Keratinocyte (primary cell): ENCODE measurements around the gene DHX38. TPM values are rescaled to one million over a fixed set of nuclear protein-coding genes. Genes with fewer than 3 reads are reported as not detected.
"Not testable (repeated sequence)": the region's sequence is repeated elsewhere in the genome, so short reads cannot be mapped to it uniquely, and the experiment has no call there.

ENCODE experiments used
- DNase-seq: peaks from one replicate; pipeline ENCODE4 v3.0.0-alpha.2; 2011; ENCODE audit warnings: low read depth, missing footprints, low spot score
- FAIRE-seq: peaks from 2 replicates; lab custom pipeline; 2011; peaks lifted over from hg19 to GRCh38; lab: Jason Lieb, UNC
- H2AFZ ChIP-seq: 2 replicates; pipeline ENCODE4 v1.6.0; 2012; ENCODE audit warnings: low read length, control low read depth, inconsistent platforms; ENCODE audit not compliant: control insufficient read depth
- H3K27ac ChIP-seq: 2 replicates; pipeline ENCODE4 v1.5.1; 2011; ENCODE audit warnings: low read length; ENCODE audit not compliant: control insufficient read depth, insufficient read depth
- H3K27me3 ChIP-seq: 3 replicates; pipeline ENCODE4 v1.6.0; 2011; ENCODE audit warnings: low read length; ENCODE audit not compliant: control insufficient read depth, insufficient read depth; ENCODE audit errors: extremely low read depth
- H3K36me3 ChIP-seq, 2 experiments: 2 replicates in 1 of 2; 3 replicates in 1 of 2; pipeline ENCODE4 v1.5.1; 2011; ENCODE audit warnings: low read length in 2 of 2, mild to moderate bottlenecking in 1 of 2; ENCODE audit not compliant: control insufficient read depth in 2 of 2, insufficient read depth in 2 of 2; ENCODE audit errors: extremely low read depth in 1 of 2
- H3K4me1 ChIP-seq: 3 replicates; pipeline ENCODE4 v1.5.1; 2011; ENCODE audit warnings: low read length; ENCODE audit not compliant: control insufficient read depth, insufficient read depth; ENCODE audit errors: extremely low read depth
- H3K4me2 ChIP-seq: 3 replicates; pipeline ENCODE4 v1.6.0; 2011; ENCODE audit warnings: low read depth, low read length; ENCODE audit not compliant: control insufficient read depth, insufficient read depth; ENCODE audit errors: extremely low read depth
- H3K4me3 ChIP-seq, 3 experiments: fragments of 200-600 bp in 1 of 3; sonication (generic) in 1 of 3; 2 replicates in 2 of 3; 3 replicates in 1 of 3; pipeline ENCODE4 v1.5.1; 2011 to 2016; ENCODE audit warnings: low read length in 3 of 3, mild to moderate bottlenecking in 3 of 3, control low read depth in 2 of 3, inconsistent platforms in 1 of 3, low read depth in 1 of 3, mixed read lengths in 1 of 3, mixed run types in 1 of 3, moderate library complexity in 1 of 3; ENCODE audit not compliant: control insufficient read depth in 2 of 3, insufficient read depth in 2 of 3; ENCODE audit errors: extremely low read depth in 1 of 3
- H3K79me2 ChIP-seq: 2 replicates; pipeline ENCODE4 v1.6.0; 2012; ENCODE audit warnings: low read length; ENCODE audit not compliant: control insufficient read depth, insufficient read depth
- H3K9ac ChIP-seq: 3 replicates; pipeline ENCODE4 v1.6.0; 2011; ENCODE audit warnings: low read length; ENCODE audit not compliant: control insufficient read depth, insufficient read depth; ENCODE audit errors: extremely low read depth
- H3K9me1 ChIP-seq: 3 replicates; pipeline ENCODE4 v1.6.0; 2011; ENCODE audit warnings: low read length; ENCODE audit not compliant: control insufficient read depth, insufficient read depth; ENCODE audit errors: extremely low read depth
- H3K9me3 ChIP-seq: 2 replicates; pipeline ENCODE4 v1.5.1; 2012; ENCODE audit warnings: low read depth, low read length; ENCODE audit not compliant: control insufficient read depth
- H4K20me1 ChIP-seq: 3 replicates; pipeline ENCODE4 v1.6.0; 2011; ENCODE audit warnings: low read length; ENCODE audit not compliant: control insufficient read depth, insufficient read depth; ENCODE audit errors: extremely low read depth
- CTCF ChIP-seq, 3 experiments: IDR thresholded peaks in 1 of 3; conservative IDR thresholded peaks in 1 of 3; optimal IDR thresholded peaks in 1 of 3; 2 replicates in 2 of 3; 3 replicates in 1 of 3; pipeline versions ENCODE3 to v1.5.1; 2011; ENCODE audit warnings: low read length in 3 of 3, mild to moderate bottlenecking in 3 of 3, moderate library complexity in 2 of 3, control low read depth in 1 of 3, inconsistent platforms in 1 of 3; ENCODE audit not compliant: insufficient read depth in 2 of 3; ENCODE audit errors: extremely low read depth in 1 of 3
- EZH2 ChIP-seq: IDR thresholded peaks from one replicate; pipeline ENCODE4 v1.6.1; 2012; ENCODE audit warnings: inconsistent platforms, mild to moderate bottlenecking, low read length, moderate library complexity
- dilution Hi-C: fragments of 300-500 bp; cut with MboI; formaldehyde crosslinking; loops from one replicate; pipeline ENCODE4 v1.7.0; 2020; ENCODE audit warnings: low sequenced_read_pairs; ENCODE audit not compliant: extremely low pct_ligation_motif_present
- polyA plus RNA-seq, 5 experiments: library from polyadenylated mRNA; depleted of rRNA in 3 of 5; stranded (reverse) in 3 of 5; stranded (forward) in 1 of 5; unstranded in 1 of 5; fragments of >200 nt; gene quantifications; 1 replicate in 1 of 5; 2 replicates in 3 of 5; 3 replicates in 1 of 5; pipeline versions ENCODE4 v1.2.1 to v1.2.3, GENCODE V29; 2011 to 2012; ENCODE audit warnings: missing spikeins in 2 of 5, low read depth in 1 of 5, low replicate concordance in 1 of 5

DHX38 gene
- polyA plus RNA-seq, 1 donor (not counting 4 experiments of a cell fraction or from before 2014, with no cell fraction given): 25.9 TPM

GRCh38 chr16:72050769-72051464 is 42.7 kb upstream of the DHX38 start:
- Histone ChIP-seq H2AFZ (no peak overlapping the region), H3K27ac (no peak overlapping the region), H3K27me3 (no peaks in the 10 kb centered on the region), H3K9me3 (no peaks in the 10 kb centered on the region), H3K4me3 (no peak overlapping the region), H3K9me1 (no peaks in the 10 kb centered on the region), H3K79me2 (no peaks in the 10 kb centered on the region), H3K4me1 (no peaks in the 10 kb centered on the region), H3K4me2 (no peak overlapping the region), H4K20me1 (no peaks in the 10 kb centered on the region), H3K9ac (no peak overlapping the region), H3K36me3 (no peaks in the 10 kb centered on the region)
- FAIRE-seq (no peak), DNase-seq (no peak)
- dilution Hi-C loops: no loop called here
- TF ChIP-seq CTCF (optimal IDR thresholded peaks at IDR 0.05 in 1 of 3, IDR thresholded peaks at IDR 0.05 in 1 of 3, conservative IDR thresholded peaks at IDR 0.05 in 1 of 3; ENCODE audit: extremely low read depth in 1 of 3, insufficient read depth in 2 of 3, low read length in 3 of 3): no peak
- no peak for TF ChIP-seq EZH2

GRCh38 chr16:72051818-72052217 is 41.8 kb upstream of the DHX38 start:
- dilution Hi-C loops: no loop called here
- Histone ChIP-seq H3K4me3 (no peak overlapping the region), H3K27ac (no peak overlapping the region), H3K27me3 (no peaks in the 10 kb centered on the region), H4K20me1 (no peaks in the 10 kb centered on the region), H3K9me3 (no peaks in the 10 kb centered on the region), H2AFZ (no peak overlapping the region), H3K4me2 (no peak overlapping the region), H3K4me1 (no peaks in the 10 kb centered on the region), H3K79me2 (no peaks in the 10 kb centered on the region), H3K9ac (no peak overlapping the region), H3K36me3 (no peaks in the 10 kb centered on the region), H3K9me1 (no peaks in the 10 kb centered on the region)
- TF ChIP-seq EZH2: no peak
- TF ChIP-seq CTCF (optimal IDR thresholded peaks at IDR 0.05 in 1 of 3, IDR thresholded peaks at IDR 0.05 in 1 of 3, conservative IDR thresholded peaks at IDR 0.05 in 1 of 3; ENCODE audit: extremely low read depth in 1 of 3, insufficient read depth in 2 of 3, low read length in 3 of 3): no peak
- FAIRE-seq (no peak), DNase-seq (no peak)

- H3K9me1 ChIP-seq, H3K27ac ChIP-seq, H3K27me3 ChIP-seq, H3K4me3 ChIP-seq, H2AFZ ChIP-seq, H4K20me1 ChIP-seq, H3K9ac ChIP-seq, H3K79me2 ChIP-seq, H3K36me3 ChIP-seq, H3K4me1 ChIP-seq, H3K4me2 ChIP-seq, FAIRE-seq, DNase-seq, dilution Hi-C loops, H3K9me3 ChIP-seq: not testable (repeated sequence)
These were observed 39.3 kb upstream of the DHX38 start, which contains the start of gene HP for GRCh38 chr16:72054254-72054847. TSS of gene HP (plus strand) at chr16:72054505. CDS start at chr16:72054653, 148 bp downstream.
